GM20000 (cell line): Measurements from ENCODE around the gene TINAGL1.

Experiments used
- DNase-seq: peaks from one replicate; pipeline ENCODE4 v3.0.0; 2012; ENCODE audit warnings: low spot score
- TF ChIP-seq, protein P1 (sequence below): IDR thresholded peaks from 2 replicates; pipeline ENCODE4 v1.5.1; 2012; ENCODE audit warnings: mild to moderate bottlenecking, control low read depth; ENCODE audit errors: extremely low read depth, missing control alignments

TINAGL1 gene

DNA sequence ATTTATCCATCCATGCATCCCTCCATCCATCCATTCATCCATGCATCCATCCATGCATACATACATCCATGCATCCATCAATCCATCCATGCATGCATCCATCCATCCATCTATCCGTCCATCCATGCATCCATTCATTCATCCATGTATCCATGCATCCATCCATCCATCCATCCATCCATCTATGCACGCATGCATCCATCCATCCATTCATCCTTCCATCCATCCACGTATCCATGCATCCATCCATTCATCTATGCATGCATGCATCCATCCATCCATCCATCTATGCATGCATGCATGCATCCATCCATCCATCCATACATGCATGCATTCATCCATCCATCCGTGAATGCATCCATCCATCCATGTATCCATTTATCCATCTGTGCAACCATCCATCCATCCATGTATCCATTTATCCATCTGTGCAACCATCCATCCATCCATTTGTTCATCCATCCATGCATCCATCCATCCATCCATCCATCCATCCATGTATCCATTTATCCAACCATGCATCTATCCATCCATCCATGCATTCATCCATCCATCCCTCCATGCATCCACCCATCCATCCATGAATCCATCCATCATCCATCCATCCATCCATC is 30.3 kb upstream of the TINAGL1 start:
- TF ChIP-seq, protein P1, sequence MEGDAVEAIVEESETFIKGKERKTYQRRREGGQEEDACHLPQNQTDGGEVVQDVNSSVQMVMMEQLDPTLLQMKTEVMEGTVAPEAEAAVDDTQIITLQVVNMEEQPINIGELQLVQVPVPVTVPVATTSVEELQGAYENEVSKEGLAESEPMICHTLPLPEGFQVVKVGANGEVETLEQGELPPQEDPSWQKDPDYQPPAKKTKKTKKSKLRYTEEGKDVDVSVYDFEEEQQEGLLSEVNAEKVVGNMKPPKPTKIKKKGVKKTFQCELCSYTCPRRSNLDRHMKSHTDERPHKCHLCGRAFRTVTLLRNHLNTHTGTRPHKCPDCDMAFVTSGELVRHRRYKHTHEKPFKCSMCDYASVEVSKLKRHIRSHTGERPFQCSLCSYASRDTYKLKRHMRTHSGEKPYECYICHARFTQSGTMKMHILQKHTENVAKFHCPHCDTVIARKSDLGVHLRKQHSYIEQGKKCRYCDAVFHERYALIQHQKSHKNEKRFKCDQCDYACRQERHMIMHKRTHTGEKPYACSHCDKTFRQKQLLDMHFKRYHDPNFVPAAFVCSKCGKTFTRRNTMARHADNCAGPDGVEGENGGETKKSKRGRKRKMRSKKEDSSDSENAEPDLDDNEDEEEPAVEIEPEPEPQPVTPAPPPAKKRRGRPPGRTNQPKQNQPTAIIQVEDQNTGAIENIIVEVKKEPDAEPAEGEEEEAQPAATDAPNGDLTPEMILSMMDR, result no peak

DNA sequence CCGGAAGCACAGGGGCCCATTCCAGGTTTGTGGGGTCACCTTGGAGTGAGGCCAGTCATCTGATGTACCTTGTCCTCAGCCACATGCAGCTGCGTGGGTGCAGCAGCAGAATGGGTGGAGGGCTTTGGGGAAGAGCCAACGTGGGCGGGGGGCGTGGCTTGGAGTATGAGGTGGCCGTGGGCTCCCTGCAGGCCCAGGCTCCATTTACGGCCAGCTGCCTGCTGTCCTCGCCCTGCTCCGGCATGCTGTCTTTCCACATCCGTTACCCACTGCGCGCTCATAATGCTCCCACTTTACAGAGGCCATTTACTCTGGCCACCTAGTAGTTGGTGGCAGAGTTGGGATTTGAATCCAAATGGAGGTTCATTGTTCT is 27.8 kb upstream of the TINAGL1 start:
- DNase-seq, result no peak

More for the DNA sequence above, 30.3 kb upstream of the TINAGL1 start:
- DNase-seq, result no peak

GRCh38 chr1:31548907-31549808 is 27.2 kb upstream of the TINAGL1 start:
- DNase-seq, result peak; percentile 83
- TF ChIP-seq, protein P1, result peak; percentile 74

More for the DNA sequence above, 27.8 kb upstream of the TINAGL1 start:
- TF ChIP-seq, protein P1, result no peak

DNA sequence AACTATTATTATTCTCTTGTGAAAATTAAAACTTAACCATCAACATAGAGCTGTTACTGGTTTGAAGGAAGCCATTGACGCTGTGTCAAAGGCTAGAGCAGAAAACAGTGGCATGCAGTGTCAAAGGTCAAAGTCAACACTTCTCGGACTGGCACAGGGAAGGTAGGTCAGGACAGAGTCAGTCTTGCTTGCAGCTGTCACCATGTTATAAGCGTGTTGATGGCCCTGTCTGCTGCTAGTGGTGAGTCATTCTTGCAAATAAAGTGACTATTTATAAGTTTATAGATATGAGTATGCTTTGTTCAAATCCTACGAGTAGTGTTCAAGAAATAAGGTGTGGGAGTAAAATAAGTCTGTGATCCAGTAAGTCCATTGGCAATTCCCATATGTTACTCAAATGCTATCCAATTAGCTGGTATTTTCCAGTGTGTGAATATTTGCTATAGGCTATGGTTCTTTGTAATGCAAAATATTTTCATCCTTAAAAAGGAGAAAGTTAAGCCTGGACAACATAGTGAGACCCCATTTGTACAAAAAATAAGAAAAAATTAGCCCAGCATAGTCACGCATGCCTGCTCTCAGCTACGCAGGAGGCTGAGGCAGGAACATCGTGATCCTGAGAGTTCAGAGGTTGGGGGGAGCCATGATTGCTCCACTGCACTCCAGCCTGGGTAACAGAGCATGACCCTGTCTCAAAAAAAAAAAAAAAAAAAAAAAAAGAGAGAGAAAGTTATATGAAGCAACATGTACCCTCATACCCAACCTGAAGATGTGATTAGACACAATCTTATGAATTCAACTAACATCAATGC is 26.3 kb upstream of the TINAGL1 start:
- DNase-seq, result peak; percentile 38
- TF ChIP-seq, protein P1, result no peak

DNA sequence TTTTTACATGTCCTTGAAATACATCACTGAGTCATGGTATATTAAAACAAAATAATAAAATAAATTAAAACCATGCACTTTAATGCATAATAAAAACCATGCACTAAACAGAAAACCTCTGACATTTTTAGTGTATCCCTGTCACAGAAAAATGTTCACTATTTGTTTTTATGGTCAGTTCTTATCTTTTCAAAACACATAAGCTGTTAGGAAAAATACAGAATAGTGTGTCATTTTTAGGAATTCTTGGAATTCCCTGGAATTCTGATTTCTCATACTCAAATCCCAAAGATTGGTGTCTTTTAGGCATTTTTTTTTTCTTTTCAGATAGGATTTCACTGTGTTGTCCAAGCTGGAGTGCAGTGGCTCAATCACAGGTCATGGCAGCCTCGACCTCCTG is 25.1 kb upstream of the TINAGL1 start:
- no peak for DNase-seq
- TF ChIP-seq, protein P1, result no peak

DNA sequence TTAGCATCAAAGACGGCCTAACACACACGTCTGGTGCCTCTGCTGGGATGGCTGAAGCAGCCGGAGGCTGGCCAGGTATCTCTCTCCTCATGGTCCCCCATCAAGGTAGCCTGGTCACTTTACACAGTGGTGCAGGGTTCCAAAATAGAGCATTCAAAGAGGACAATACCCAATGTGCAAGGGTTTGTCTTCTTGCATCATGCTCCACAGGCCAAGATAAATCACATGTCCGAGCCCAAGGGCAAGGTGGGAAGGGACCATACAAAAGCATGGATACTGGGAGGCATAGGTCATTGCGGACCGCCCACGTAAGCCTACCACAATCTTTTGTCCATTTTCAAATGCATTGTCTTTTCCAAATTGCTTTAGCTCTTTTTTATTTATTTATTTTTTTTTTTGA is 23.8 kb upstream of the TINAGL1 start:
- TF ChIP-seq, protein P1, result no peak
- DNase-seq, result no peak

DNA sequence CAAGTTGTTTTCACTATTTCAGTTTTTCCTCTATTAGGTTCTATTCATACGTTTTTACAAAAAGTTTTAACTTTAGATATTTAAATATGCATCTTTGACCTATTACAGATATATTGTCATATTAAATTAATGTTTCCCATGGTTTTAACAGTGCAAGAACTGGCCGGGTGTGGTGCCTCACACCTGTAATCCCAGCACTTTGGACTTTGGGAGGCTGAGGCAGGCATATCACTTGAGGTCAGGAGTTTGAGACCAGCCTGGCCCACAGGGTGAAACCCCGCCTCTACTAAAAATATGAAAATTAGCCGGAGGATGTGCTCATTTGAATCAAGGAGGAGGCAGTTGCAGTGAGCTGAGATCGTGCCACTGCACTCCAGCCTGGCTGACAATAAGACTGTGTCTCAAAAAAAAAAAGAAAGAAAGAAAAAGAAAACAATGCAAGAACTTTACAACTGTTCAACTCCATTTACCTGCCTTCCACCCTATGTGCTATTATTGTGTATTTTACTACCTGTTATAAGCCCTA is 19.8 kb upstream of the TINAGL1 start:
- TF ChIP-seq, protein P1, result no peak
- no peak for DNase-seq
